Peyer's patch (tissue), 4 donors: Measurements from ENCODE around the gene UNC5A. TPM values are rescaled to one million over a fixed set of nuclear protein-coding genes. Genes with fewer than 3 reads are reported as not detected.

Source experiments
- DNase-seq, 3 donors: peaks; one replicate each; pipeline ENCODE4 v3.0.0-alpha.2; 2017 to 2019
- H3K27ac ChIP-seq, 4 donors: fragments of 200-600 bp; sonication (generic); one replicate each; pipeline ENCODE4 v1.5.1; 2016 to 2019
- H3K27me3 ChIP-seq, 2 donors: fragments of 200-600 bp; sonication (generic); one replicate each; pipeline ENCODE4 v1.5.1; 2019
- H3K36me3 ChIP-seq, 3 donors: fragments of 200-600 bp; sonication (generic); one replicate each; pipeline ENCODE4 v1.5.1; 2016 to 2019
- H3K4me1 ChIP-seq, 4 donors: fragments of 200-600 bp; sonication (generic); one replicate each; pipeline ENCODE4 v1.5.1; 2016 to 2019
- H3K4me3 ChIP-seq, 4 donors: fragments of 200-600 bp; sonication (generic); 1 replicate in 3 of 4; 2 replicates in 1 of 4; pipeline ENCODE4 v1.5.1; 2016 to 2019; ENCODE audit warnings: mild to moderate bottlenecking in 1 of 4
- H3K9me3 ChIP-seq, 4 donors: fragments of 200-600 bp; sonication (generic); one replicate each; pipeline ENCODE4 v1.5.1; 2016 to 2019; ENCODE audit warnings: mild to moderate bottlenecking in 1 of 4
- CTCF ChIP-seq, 6 experiments: fragments of 450-650 bp in 4 of 6; fragments of 200-600 bp in 2 of 6; sonication (generic) in 1 of 6; IDR thresholded peaks; one replicate each; pipeline ENCODE4 v1.5.1; 2017 to 2019; ENCODE audit warnings: antibody characterized with exemption in 6 of 6, mild to moderate bottlenecking in 3 of 6, moderate library complexity in 1 of 6
- POLR2A ChIP-seq, 2 donors: fragments of 450-650 bp; IDR thresholded peaks; one replicate each; pipeline ENCODE4 v1.5.1; 2017; ENCODE audit warnings: antibody characterized with exemption in 2 of 2, mild to moderate bottlenecking in 2 of 2, moderate library complexity in 2 of 2
- total RNA-seq, 4 donors: library from RNA; depleted of rRNA; stranded (reverse); fragments of >200 nt; gene quantifications; one replicate each; pipeline ENCODE4 v1.1.0, GENCODE V29; 2016

UNC5A gene
- total RNA-seq, 4 donors from 2014 or later: 0.18 TPM; not detected in 3

DNA sequence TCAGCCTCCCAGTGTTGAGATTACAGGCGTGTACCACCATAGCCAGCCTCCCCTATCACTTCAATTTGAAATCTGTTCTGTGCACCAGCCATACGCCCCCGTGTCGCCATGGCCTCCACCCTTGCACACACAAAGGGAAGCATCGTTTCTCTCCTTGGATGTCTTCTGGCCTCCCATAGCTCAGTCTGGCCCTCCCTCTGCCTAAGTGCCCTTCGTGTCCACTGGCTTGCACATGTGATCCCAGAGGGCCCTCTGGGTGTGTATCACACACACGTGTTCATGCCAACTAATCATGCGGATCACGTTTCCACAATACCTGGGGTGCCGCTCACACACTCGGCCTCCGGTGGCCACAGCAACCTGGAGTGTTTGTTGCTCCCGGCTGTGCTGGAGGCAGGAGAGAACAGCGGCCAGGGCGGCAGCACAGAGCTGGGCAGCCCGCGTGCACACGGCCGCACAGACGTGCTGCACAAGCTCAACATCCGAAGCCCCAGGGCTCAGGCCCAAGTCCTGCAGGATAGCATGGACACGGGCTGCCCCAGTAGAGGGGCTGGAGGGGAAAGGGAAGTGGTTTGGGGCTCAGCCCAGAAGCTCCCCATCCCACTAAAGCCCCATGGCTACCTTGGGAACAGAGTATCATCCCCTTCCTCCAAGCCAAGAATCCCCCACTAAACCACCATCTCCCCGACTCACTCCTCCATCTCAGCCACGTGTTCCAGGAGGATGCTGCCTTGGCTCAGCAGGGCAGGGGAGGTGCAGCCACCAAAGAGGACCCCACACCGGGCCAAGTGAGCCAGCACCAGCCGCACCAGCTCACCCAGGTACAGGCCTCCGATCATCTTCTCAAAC lies 77.9 kb downstream of the UNC5A start:
- TF ChIP-seq CTCF (IDR thresholded peaks at IDR 0.05): no peak
- TF ChIP-seq POLR2A (IDR thresholded peaks at IDR 0.05): no peak
- Histone ChIP-seq H3K9me3 (no peaks in the 10 kb centered on the region), H3K27me3 (no peaks in the 10 kb centered on the region), H3K36me3 (no peaks in the 10 kb centered on the region), H3K27ac (no peak overlapping the region), H3K4me3 (no peak overlapping the region), H3K4me1 (no peaks in the 10 kb centered on the region)
- peak in 2 of 3 donors; percentile 4 to 24 for DNase-seq

- Histone ChIP-seq H3K4me1 (no peaks in the 10 kb centered on the region), H3K27ac (no peak overlapping the region), H3K27me3 (no peaks in the 10 kb centered on the region), H3K4me3 (no peak overlapping the region), H3K36me3 (no peaks in the 10 kb centered on the region), H3K9me3 (no peaks in the 10 kb centered on the region)
- peak in 1 of 3 donors; percentile 18 for DNase-seq
- TF ChIP-seq POLR2A (IDR thresholded peaks at IDR 0.05) (no peak), CTCF (IDR thresholded peaks at IDR 0.05) (no peak)
Observed at GRCh38 chr5:176888865-176889165, 78.5 kb downstream of the UNC5A start.

GRCh38 chr5:176889321-176890280 lies 79.2 kb downstream of the UNC5A start:
- Histone ChIP-seq H3K9me3 (no peaks in the 10 kb centered on the region), H3K4me1 (no peaks in the 10 kb centered on the region), H3K27me3 (no peaks in the 10 kb centered on the region), H3K4me3 (no peak overlapping the region), H3K36me3 (no peaks in the 10 kb centered on the region), H3K27ac (no peak overlapping the region)
- no peak for TF ChIP-seq POLR2A (IDR thresholded peaks at IDR 0.05)
- TF ChIP-seq CTCF (IDR thresholded peaks at IDR 0.05): no peak
- peak in 2 of 3 donors; percentile 22 to 29 for DNase-seq

DNA sequence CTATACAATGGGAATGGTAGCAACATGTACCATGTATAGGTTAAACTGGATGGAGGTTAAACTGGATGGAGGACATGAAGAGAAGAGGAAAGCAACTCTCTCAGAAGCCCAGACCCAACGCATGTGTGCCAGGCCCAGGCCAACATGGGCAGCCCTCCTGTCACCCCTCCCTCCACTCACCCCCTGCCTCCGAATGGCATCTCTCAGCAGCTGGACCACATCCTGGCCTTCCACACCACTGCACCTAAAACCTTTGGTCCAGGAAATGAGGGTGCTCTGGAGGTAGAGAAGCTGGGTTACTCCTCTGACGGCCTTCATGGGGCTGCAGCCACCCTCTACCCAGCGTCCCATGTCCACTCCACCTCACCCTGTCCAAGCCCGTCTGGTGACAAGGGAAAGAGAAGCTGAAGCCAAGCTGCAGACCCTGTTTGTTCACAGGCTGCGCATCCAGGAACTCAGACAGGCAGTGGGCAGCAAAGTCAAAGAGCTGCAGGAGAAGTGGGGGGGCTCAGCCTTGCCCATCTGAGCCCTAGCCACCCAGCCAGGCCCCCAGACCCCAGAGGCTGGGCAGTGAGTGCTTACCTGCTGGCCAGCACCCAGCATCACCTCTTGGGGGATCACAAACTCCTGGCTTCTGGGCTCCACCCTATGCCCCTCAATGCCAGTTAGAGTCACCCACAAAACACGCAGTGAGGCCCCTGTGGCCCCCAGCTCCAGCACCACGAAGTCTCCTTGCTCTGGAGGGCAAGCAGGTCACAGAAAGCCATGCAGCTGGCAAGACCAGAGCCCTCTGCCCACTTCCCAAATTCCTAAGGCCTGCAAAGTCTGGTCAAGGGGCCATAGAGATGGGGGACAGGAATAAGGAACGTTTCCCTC lies 80.3 kb downstream of the UNC5A start:
- DNase-seq: peak in 2 of 3 donors; percentile 17 to 41
- Histone ChIP-seq H3K27me3 (no peaks in the 10 kb centered on the region), H3K27ac (no peak overlapping the region), H3K36me3 (no peaks in the 10 kb centered on the region), H3K9me3 (no peaks in the 10 kb centered on the region), H3K4me1 (no peaks in the 10 kb centered on the region), H3K4me3 (no peak overlapping the region)
- TF ChIP-seq POLR2A (IDR thresholded peaks at IDR 0.05): no peak

GRCh38 chr5:176891331-176891958 lies 81.1 kb downstream of the UNC5A start:
- H3K27ac ChIP-seq: no peak overlapping the region
- H3K4me1 ChIP-seq: no peaks in the 10 kb centered on the region
- H3K4me3 ChIP-seq: no peak overlapping the region
- TF ChIP-seq POLR2A (IDR thresholded peaks at IDR 0.05): no peak
- no peak for TF ChIP-seq CTCF (IDR thresholded peaks at IDR 0.05)
- no peaks in the 10 kb centered on the region for H3K27me3 ChIP-seq
- DNase-seq: peak in 1 of 3 donors; percentile 26
- no peaks in the 10 kb centered on the region for H3K9me3 ChIP-seq
- no peaks in the 10 kb centered on the region for H3K36me3 ChIP-seq
